Upper lobe of left lung (tissue), 6 donors: ENCODE measurements around the gene TNFRSF8. TPM values are rescaled to one million over a fixed set of nuclear protein-coding genes. Genes with fewer than 3 reads are reported as not detected.

Source experiments
- ATAC-seq, 2 donors: fragments of 200-7000 bp; cut with Tn5 transposase; one replicate each; pipeline ENCODE4 v1.9.1; 2022; ENCODE audit warnings: mild to moderate bottlenecking in 2 of 2, moderate library complexity in 2 of 2; ENCODE audit not compliant: low FRiP score in 2 of 2
- DNase-seq, 2 donors: peaks; one replicate each; pipeline ENCODE4 v3.0.0-alpha.2; 2019 to 2020
- H3K27ac ChIP-seq, 4 donors: fragments of 200-600 bp; sonication (generic); one replicate each; pipeline ENCODE4 v1.5.1; 2016 to 2019
- H3K27me3 ChIP-seq, 4 donors: fragments of 200-600 bp; sonication (generic); one replicate each; pipeline ENCODE4 v1.5.1; 2017 to 2019
- H3K36me3 ChIP-seq, 4 donors: fragments of 200-600 bp; sonication (generic); one replicate each; pipeline ENCODE4 v1.5.1; 2016 to 2019
- H3K4me1 ChIP-seq, 4 donors: fragments of 200-600 bp; sonication (generic); one replicate each; pipeline ENCODE4 v1.5.1; 2018 to 2019
- H3K4me3 ChIP-seq, 4 donors: fragments of 200-600 bp; sonication (generic); one replicate each; pipeline ENCODE4 v1.5.1; 2017 to 2019; ENCODE audit warnings: mild to moderate bottlenecking in 2 of 4, moderate library complexity in 1 of 4
- H3K9me3 ChIP-seq, 4 donors: fragments of 200-600 bp; sonication (generic); one replicate each; pipeline ENCODE4 v1.5.1; 2018 to 2019
- EP300 ChIP-seq, 4 donors: sonication (generic); formaldehyde crosslinking; IDR thresholded peaks; one replicate each; pipeline ENCODE4 v1.5.1; 2017; ENCODE audit warnings: antibody characterized with exemption in 4 of 4, control low read depth in 2 of 4
- POLR2A ChIP-seq, 4 donors: fragments of 450-650 bp; IDR thresholded peaks; one replicate each; pipeline ENCODE4 v1.5.1; 2016 to 2017; ENCODE audit warnings: antibody characterized with exemption in 4 of 4, mild to moderate bottlenecking in 2 of 4
- POLR2AphosphoS5 ChIP-seq, 2 donors: sonication (generic); formaldehyde crosslinking; IDR thresholded peaks; one replicate each; pipeline ENCODE4 v1.5.1; 2017; ENCODE audit warnings: antibody characterized with exemption in 2 of 2
- WGBS, 2 donors: methylation state at CpG; one replicate each; pipeline ENCODE4 v1.1.5; 2017 to 2018; 5-methylcytosine and 5-hydroxymethylcytosine counted together
- total RNA-seq, 6 donors: library from RNA; depleted of rRNA in 4 of 6; stranded (reverse); fragments of >200 nt in 4 of 6; gene quantifications; one replicate each; pipeline versions ENCODE4 v1.1.0 to v1.2.1, GENCODE V29; 2016 to 2021
- TF ChIP-seq, protein P1 (sequence below), 6 experiments: fragments of 450-650 bp in 4 of 6; fragments of 200-600 bp in 2 of 6; sonication (generic) in 2 of 6; IDR thresholded peaks; one replicate each; pipeline ENCODE4 v1.5.1; 2016 to 2019; ENCODE audit warnings: antibody characterized with exemption in 6 of 6
- donor health status: DM: no; HTN: no; CAD: no; lungs with moderate emphysema.
- donor health status: DM: no; HTN: yes; CAD: no; lungs with severe emphysema.

The TNFRSF8 gene
- total RNA-seq, 6 donors from 2014 or later: 0.22 to 3.3 (median 1.2) TPM

DNA sequence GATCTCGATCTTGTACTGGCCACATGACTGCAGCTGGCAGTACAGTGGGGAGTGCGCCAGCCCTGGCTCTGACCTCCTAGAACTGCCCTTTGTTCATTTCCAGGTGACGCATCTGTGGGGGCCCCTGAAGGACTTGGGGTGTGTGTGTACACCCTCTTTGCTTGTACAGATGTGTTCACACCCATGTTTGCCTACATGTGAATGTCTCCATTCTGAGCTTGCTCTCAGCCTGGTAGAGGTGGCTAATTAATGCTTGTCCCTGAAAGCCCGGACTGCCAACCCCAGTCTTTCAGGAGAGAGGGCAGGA lies 123.5 kb downstream of the TNFRSF8 start:
- H3K27ac ChIP-seq: peak overlapping the region; percentile 89 to 97 (median 95)
- H3K4me1 ChIP-seq: peaks cover 61 to 77% (median 68%) of the 10 kb centered on the region in 4 donors
- no peak overlapping the region for H3K4me3 ChIP-seq
- peaks cover 2 to 22% (median 8%) of the 10 kb centered on the region in 4 donors for H3K36me3 ChIP-seq
- WGBS, 2 donors: 75 to 82% methylated on average over 4 of the region's 4 CpGs
- DNase-seq (no peak), ATAC-seq (no peak)
- TF ChIP-seq POLR2A (IDR thresholded peaks at IDR 0.05): no peak
- TF ChIP-seq EP300 (IDR thresholded peaks at IDR 0.05): no peak
- TF ChIP-seq, protein P1, sequence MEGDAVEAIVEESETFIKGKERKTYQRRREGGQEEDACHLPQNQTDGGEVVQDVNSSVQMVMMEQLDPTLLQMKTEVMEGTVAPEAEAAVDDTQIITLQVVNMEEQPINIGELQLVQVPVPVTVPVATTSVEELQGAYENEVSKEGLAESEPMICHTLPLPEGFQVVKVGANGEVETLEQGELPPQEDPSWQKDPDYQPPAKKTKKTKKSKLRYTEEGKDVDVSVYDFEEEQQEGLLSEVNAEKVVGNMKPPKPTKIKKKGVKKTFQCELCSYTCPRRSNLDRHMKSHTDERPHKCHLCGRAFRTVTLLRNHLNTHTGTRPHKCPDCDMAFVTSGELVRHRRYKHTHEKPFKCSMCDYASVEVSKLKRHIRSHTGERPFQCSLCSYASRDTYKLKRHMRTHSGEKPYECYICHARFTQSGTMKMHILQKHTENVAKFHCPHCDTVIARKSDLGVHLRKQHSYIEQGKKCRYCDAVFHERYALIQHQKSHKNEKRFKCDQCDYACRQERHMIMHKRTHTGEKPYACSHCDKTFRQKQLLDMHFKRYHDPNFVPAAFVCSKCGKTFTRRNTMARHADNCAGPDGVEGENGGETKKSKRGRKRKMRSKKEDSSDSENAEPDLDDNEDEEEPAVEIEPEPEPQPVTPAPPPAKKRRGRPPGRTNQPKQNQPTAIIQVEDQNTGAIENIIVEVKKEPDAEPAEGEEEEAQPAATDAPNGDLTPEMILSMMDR (IDR thresholded peaks at IDR 0.05): no peak
- TF ChIP-seq POLR2AphosphoS5 (IDR thresholded peaks at IDR 0.05): no peak
- H3K9me3 ChIP-seq: no peaks in the 10 kb centered on the region
- H3K27me3 ChIP-seq: no peaks in the 10 kb centered on the region

DNA sequence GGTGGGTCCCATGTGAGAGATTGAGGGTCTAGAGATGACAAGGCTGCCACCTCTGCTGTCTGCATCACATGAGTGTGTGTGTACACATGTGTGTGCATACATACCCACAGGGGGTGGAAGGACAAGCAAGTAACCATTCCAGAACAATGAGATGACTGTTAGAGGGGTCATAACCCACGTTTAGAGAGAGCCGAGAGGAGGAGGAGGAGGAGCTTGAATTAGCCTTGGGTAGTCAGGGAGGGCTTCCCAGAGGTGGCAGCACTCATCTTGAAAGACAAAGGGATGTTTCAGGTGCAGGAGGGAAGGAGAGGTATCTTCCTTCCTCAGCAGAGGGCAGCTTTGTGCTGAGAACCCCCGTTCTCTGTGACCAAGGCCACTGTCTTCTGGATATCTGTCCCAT lies 125.0 kb downstream of the TNFRSF8 start:
- 48 to 60% methylated on average over 3 of the region's 3 CpGs for WGBS, 2 donors
- H3K4me1 ChIP-seq: peaks cover 48 to 62% (median 54%) of the 10 kb centered on the region in 4 donors
- no peak for TF ChIP-seq POLR2A (IDR thresholded peaks at IDR 0.05)
- no peak for TF ChIP-seq POLR2AphosphoS5 (IDR thresholded peaks at IDR 0.05)
- no peak for TF ChIP-seq EP300 (IDR thresholded peaks at IDR 0.05)
- TF ChIP-seq, protein P1 (IDR thresholded peaks at IDR 0.05): no peak

DNA sequence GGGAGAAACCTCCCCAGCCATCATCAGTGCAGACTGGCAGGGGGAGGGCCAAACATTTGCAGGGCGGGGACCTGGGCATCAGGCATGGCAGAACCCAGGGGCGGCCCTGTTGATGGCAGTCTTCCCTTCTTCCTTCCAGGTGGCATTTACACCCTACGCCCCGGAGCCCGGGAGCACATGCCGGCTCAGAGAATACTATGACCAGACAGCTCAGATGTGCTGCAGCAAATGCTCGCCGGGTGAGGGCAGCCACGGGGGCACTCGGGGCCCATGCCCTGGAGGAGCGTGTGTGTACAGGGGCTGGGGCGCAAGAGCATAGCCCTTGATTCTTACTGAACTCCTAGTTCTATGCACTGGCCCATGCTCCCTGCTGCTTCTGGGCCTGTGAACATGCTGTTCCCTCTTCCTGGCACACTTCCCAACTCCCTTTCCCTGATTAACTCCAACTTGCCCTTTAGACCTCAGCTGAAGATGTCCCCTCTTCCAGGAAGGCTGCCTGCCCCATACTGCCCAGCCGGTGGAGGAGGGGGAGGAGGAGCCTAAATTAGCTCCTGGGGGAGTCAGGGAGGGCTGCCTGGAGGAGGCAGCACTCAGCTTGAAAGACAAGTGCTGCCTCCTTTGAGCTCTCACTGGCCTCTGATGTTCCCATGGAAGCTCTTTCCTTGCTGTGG lies 125.7 kb downstream of the TNFRSF8 start:
- ATAC-seq: no peak
- H3K9me3 ChIP-seq: no peaks in the 10 kb centered on the region
- no peak overlapping the region for H3K4me3 ChIP-seq
- no peak for TF ChIP-seq EP300 (IDR thresholded peaks at IDR 0.05)
- TF ChIP-seq POLR2A (IDR thresholded peaks at IDR 0.05): no peak
- TF ChIP-seq, protein P1 (IDR thresholded peaks at IDR 0.05): no peak
- TF ChIP-seq POLR2AphosphoS5 (IDR thresholded peaks at IDR 0.05): no peak
- H3K36me3 ChIP-seq: peaks cover 20 to 44% (median 25%) of the 10 kb centered on the region in 4 donors
- peak in 1 of 2 donors; percentile 73 for DNase-seq
- WGBS, 2 donors: 86 to 87% methylated on average over 11 to 13 of the region's 13 CpGs
- peak overlapping the region in 3 of 4 donors; percentile 6 to 46 (median 12) for H3K27ac ChIP-seq
- no peaks in the 10 kb centered on the region for H3K27me3 ChIP-seq
- H3K4me1 ChIP-seq: peaks cover 45 to 55% (median 51%) of the 10 kb centered on the region in 4 donors

More for the DNA sequence above, 125.0 kb downstream of the TNFRSF8 start:
- no peak for ATAC-seq
- no peak for DNase-seq
- no peak overlapping the region for H3K4me3 ChIP-seq
- H3K27me3 ChIP-seq: no peaks in the 10 kb centered on the region
- H3K36me3 ChIP-seq: peaks cover 13 to 37% (median 20%) of the 10 kb centered on the region in 4 donors
- peak overlapping the region in 3 of 4 donors; percentile 6 to 46 (median 12) for H3K27ac ChIP-seq
- no peaks in the 10 kb centered on the region for H3K9me3 ChIP-seq

DNA sequence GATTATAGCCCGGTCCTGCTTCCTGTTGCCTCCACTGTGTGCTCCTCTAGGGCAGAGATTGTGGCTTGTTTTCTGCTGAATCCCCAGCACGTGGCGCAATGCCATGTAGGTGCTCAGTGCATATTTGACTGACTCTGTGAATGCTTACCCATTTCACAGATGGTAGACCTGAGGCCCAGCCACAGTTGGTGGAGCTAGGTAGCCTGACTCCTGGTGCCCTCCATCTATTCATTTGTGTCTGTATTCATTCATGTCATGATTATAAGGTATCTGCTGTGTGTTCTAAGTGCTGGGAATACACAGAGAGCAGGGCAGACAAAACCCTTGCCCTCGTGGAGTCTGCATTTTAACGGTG lies 126.2 kb downstream of the TNFRSF8 start:
- 73 to 74% methylated on average over 5 of the region's 5 CpGs for WGBS, 2 donors
- H3K36me3 ChIP-seq: peaks cover 22 to 49% (median 28%) of the 10 kb centered on the region in 4 donors
- peak overlapping the region in 2 of 4 donors; percentile 6 to 12 for H3K27ac ChIP-seq
- H3K4me3 ChIP-seq: no peak overlapping the region
- TF ChIP-seq, protein P1 (IDR thresholded peaks at IDR 0.05): no peak
- TF ChIP-seq POLR2A (IDR thresholded peaks at IDR 0.05): no peak
- H3K27me3 ChIP-seq: no peaks in the 10 kb centered on the region
- DNase-seq (no peak), ATAC-seq (no peak)
- H3K4me1 ChIP-seq: peaks cover 41 to 50% (median 46%) of the 10 kb centered on the region in 4 donors
- no peaks in the 10 kb centered on the region for H3K9me3 ChIP-seq
